Activated CD8-positive, alpha-beta T cell treated with anti-CD3 and anti-CD28 coated beads for 36 hours (primary cell): ENCODE results near the gene SIRT5. TPM values are rescaled to one million over a fixed set of nuclear protein-coding genes. Genes with fewer than 3 reads are reported as not detected.

Experiments used
- ATAC-seq: fragments of 200-7000 bp; cut with Tn5 transposase; one replicate; pipeline ENCODE4 v1.10.0; 2021; ENCODE audit warnings: mild to moderate bottlenecking, moderate library complexity
- CTCF ChIA-PET: fragments of 350-600 bp; sonication (Branson Sonifier 250); formaldehyde crosslinking; loops from one replicate; lab custom pipeline; 2021; ENCODE audit warnings: antibody characterized with exemption; lab: Charles Lee
- POLR2A ChIA-PET: fragments of 350-600 bp; sonication (Branson Sonifier 250); formaldehyde crosslinking; loops from one replicate; lab custom pipeline; 2021; ENCODE audit warnings: antibody characterized with exemption; lab: Charles Lee
- DNase-seq: peaks from one replicate; pipeline ENCODE4 v3.0.0-alpha.2; 2020
- H3K27ac Mint-ChIP-seq: one replicate; pipeline ENCODE4 v1.8.0; 2021; ENCODE audit warnings: mild to moderate bottlenecking, mixed read lengths
- H3K27me3 Mint-ChIP-seq: one replicate; pipeline ENCODE4 v1.8.0; 2021; ENCODE audit warnings: mixed read lengths
- H3K36me3 Mint-ChIP-seq: one replicate; pipeline ENCODE4 v1.8.0; 2021; ENCODE audit warnings: low read depth, mixed read lengths
- H3K4me1 Mint-ChIP-seq: one replicate; pipeline ENCODE4 v1.8.0; 2021; ENCODE audit warnings: low read depth, mixed read lengths
- H3K4me3 Mint-ChIP-seq: one replicate; pipeline ENCODE4 v1.8.0; 2021; ENCODE audit warnings: mild to moderate bottlenecking, moderate library complexity, mixed read lengths
- H3K9me3 Mint-ChIP-seq: one replicate; pipeline ENCODE4 v1.8.0; 2021; ENCODE audit warnings: mixed read lengths
- CTCF ChIP-seq: fragments of 200-600 bp; IDR thresholded peaks from one replicate; pipeline ENCODE4 v1.8.0; 2022; ENCODE audit warnings: antibody characterized with exemption, mild to moderate bottlenecking
- intact Hi-C: fragments of 100-400 bp; cut with micrococcal nuclease; formaldehyde crosslinking; loops from one replicate; pipeline ENCODE4 v1.10.0; 2022
- total RNA-seq, 2 experiments: library from RNA; stranded (reverse); gene quantifications; one replicate each; pipeline ENCODE4 v1.2.3, GENCODE V29; 2021

Gene SIRT5
- total RNA-seq, 2 experiments from 2014 or later = 9.4 to 13.5 TPM

DNA sequence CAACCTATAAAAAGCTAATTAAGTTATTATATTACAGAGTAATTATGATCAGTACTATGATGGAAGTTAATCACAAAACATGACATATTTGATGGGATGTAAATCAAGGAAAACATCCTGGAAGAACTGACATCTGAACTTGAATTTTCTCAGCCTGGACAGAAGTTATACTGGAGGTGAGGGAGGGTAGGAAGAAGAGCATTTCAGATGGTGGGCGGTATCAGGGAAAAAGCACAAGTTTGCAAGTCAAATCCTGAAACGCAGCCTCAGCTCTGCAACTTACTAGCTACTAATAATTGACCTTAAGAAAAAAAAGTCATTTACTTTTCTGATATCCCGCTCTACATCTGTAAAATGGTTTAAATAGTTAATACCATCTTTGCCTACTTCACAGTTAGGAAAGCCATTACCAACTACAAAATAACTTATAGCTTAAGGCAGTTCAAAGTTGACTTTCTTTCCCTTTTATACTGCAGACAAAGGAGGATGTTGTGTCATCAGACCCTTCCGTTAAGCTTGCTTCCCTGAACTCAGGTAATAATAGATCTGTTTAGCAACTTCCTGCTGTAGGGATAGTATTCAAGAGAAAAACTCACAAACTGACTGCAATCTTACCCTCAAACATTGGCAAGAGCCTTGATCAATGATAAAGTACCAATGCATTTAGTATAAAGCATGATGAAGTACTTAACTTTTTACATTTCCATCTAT, 61.7 kb downstream of the SIRT5 start:
- no peak overlapping the region for H3K4me3 Mint-ChIP-seq
- intact Hi-C loops = no loop called here
- ATAC-seq (no peak), DNase-seq (no peak)
- no peaks in the 10 kb centered on the region for H3K27me3 Mint-ChIP-seq
- TF ChIP-seq CTCF = no peak
- ChIA-PET POLR2A (interaction anchor here (1.0 kb wide), 1 partner anchor 76 kb away, joined by 3 read pairs; the partner anchor contains the start of gene RANBP9), CTCF (interaction anchor here (1.0 to 4.4 kb wide), 3 partner anchors 12 to 159 kb away, joined by 3 to 27 read pairs (median 4); partner anchors contain the start of gene NOL7)
- H3K4me1 Mint-ChIP-seq = peaks cover 43% of the 10 kb centered on the region
- peak overlapping the region; percentile 76 for H3K27ac Mint-ChIP-seq
- H3K9me3 Mint-ChIP-seq = no peaks in the 10 kb centered on the region
- peaks cover 51% of the 10 kb centered on the region for H3K36me3 Mint-ChIP-seq

- no peaks in the 10 kb centered on the region for H3K27me3 Mint-ChIP-seq
- ATAC-seq (no peak), DNase-seq (no peak)
- H3K27ac Mint-ChIP-seq = peak overlapping the region; percentile 46
- intact Hi-C loops = no loop called here
- peaks cover 38% of the 10 kb centered on the region for H3K4me1 Mint-ChIP-seq
- H3K36me3 Mint-ChIP-seq = peaks cover 45% of the 10 kb centered on the region
- H3K4me3 Mint-ChIP-seq = no peak overlapping the region
- ChIA-PET POLR2A (no interaction called here), CTCF (interaction anchor here (1.1 kb wide), 1 partner anchor 13 kb away, joined by 3 read pairs; no protein-coding TSS in a partner anchor)
- H3K9me3 Mint-ChIP-seq = no peaks in the 10 kb centered on the region
- no peak for TF ChIP-seq CTCF
Measured at GRCh38 chr6:13638014-13638413, 63.6 kb downstream of the SIRT5 start.

DNA sequence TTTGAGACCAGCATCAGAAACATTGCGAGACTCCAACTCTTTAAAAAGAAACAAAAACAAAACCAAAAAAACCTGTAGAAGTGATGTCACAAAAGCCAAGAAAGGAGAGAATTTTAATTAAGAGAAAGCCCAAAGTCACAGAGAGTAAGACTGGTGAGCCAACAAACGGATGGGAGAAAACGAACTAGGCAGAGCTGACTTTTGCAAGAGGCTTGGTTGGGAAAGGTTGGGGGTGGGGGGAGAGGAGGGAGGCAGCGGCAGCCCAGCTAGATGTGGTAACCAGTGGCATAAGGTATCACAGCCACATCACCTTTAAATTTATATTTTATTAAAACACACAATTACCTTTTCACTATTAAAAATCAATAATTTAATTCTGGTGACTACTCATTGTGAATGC, 64.2 kb downstream of the SIRT5 start:
- no peak for DNase-seq
- no peak for ATAC-seq
- intact Hi-C loops = no loop called here
- H3K27me3 Mint-ChIP-seq = no peaks in the 10 kb centered on the region
- CTCF ChIA-PET = interaction anchor here (0.9 kb wide), 1 partner anchor 14 kb away, joined by 5 read pairs; no protein-coding TSS in a partner anchor
- no peaks in the 10 kb centered on the region for H3K9me3 Mint-ChIP-seq
- H3K27ac Mint-ChIP-seq = peak overlapping the region; percentile 46
- H3K4me3 Mint-ChIP-seq = no peak overlapping the region
- H3K36me3 Mint-ChIP-seq = peaks cover 49% of the 10 kb centered on the region
- POLR2A ChIA-PET = no interaction called here
- peaks cover 44% of the 10 kb centered on the region for H3K4me1 Mint-ChIP-seq
- TF ChIP-seq CTCF = no peak

- DNase-seq (no peak), ATAC-seq (no peak)
- no peaks in the 10 kb centered on the region for H3K27me3 Mint-ChIP-seq
- H3K4me3 Mint-ChIP-seq = no peak overlapping the region
- POLR2A ChIA-PET = interaction anchor here (0.5 kb wide), 1 partner anchor 41 kb away, joined by 3 read pairs; no protein-coding TSS in a partner anchor
- intact Hi-C loops = no loop called here
- H3K4me1 Mint-ChIP-seq = peaks cover 39% of the 10 kb centered on the region
- peak overlapping the region; percentile 87 for H3K27ac Mint-ChIP-seq
- H3K9me3 Mint-ChIP-seq = no peaks in the 10 kb centered on the region
- no peak for TF ChIP-seq CTCF
- H3K36me3 Mint-ChIP-seq = peaks cover 40% of the 10 kb centered on the region
- CTCF ChIA-PET = interaction anchor here (1.1 to 1.5 kb wide), 3 partner anchors 10 to 28 kb away, joined by 3 to 4 read pairs (median 3); partner anchors contain the start of gene NOL7
Measured at GRCh38 chr6:13641315-13641714, 66.9 kb downstream of the SIRT5 start.

- CTCF ChIA-PET = interaction anchor here (1.3 kb wide), 1 partner anchor 11 kb away, joined by 3 read pairs; no protein-coding TSS in a partner anchor
- no peaks in the 10 kb centered on the region for H3K27me3 Mint-ChIP-seq
- intact Hi-C loops = no loop called here
Measured at GRCh38 chr6:13643125-13643524, 68.7 kb downstream of the SIRT5 start.

More at GRCh38 chr6:13643125-13643524, 68.7 kb downstream of the SIRT5 start:
- ATAC-seq (no peak), DNase-seq (no peak)
- Mint-ChIP-seq H3K36me3 (peaks cover 32% of the 10 kb centered on the region), H3K27ac (no peak overlapping the region), H3K9me3 (no peaks in the 10 kb centered on the region), H3K4me3 (no peak overlapping the region), H3K4me1 (peaks cover 29% of the 10 kb centered on the region)
- no peak for TF ChIP-seq CTCF
- POLR2A ChIA-PET = no interaction called here
